GM21447 (cell line): ENCODE measurements around the gene MS4A6E.
"Not testable (repeated sequence)": the region's sequence is repeated elsewhere in the genome, so short reads cannot be mapped to it uniquely, and the experiment has no call there.

Experiments used
- ATAC-seq: cut with Tn5 transposase; IDR thresholded peaks from one replicate; pipeline ENCODE4 v1.9.1; 2021; ENCODE audit not compliant: unreplicated experiment

Gene MS4A6E, protein sequence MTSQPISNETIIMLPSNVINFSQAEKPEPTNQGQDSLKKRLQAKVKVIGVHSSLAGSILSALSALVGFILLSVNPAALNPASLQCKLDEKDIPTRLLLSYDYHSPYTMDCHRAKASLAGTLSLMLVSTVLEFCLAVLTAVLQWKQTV

DNA sequence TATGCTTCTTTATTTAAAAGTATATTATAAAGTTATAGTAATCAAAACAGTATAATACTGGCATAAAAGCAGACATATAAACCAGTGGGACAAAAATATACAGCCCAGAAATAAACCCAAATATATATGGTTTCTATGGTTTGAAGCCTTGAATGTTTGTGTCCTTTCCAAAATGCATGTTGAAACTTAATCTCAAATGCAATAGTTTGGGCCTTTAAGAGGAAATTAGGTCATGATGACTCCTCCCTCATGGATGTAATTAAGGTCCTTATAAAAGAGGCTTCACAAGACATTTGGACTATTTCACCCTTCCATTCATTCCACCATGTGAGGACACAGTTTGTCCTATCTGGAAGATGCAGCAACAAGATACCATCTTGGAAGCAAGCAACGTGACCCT is at the start of gene MS4A6E:
MS4A6E (plus strand) TSS at position 301 of the 400 bp plus-strand sequence. CDS start 7,641 bp downstream, outside the sequence.
- no peak for ATAC-seq

DNA sequence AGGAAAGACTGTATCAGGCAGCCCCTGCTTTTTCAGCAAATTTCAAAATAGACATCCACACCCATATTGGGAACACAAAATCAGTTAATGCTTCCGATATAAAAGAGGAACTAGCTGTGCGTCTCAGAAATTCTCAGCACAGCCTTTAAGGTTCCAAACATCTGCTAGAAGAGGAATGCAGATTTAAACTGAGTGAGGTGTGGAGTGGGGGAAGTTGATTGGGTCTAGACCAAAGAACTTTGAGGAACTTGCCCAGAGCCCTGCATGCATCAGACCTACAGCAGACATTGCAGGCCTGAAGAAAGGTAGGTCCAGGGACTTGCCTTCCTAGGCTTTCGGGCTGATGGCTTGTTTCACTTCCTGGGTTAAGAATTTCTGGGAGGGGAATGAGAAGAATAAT is 46.6 kb upstream of the MS4A6E start, which contains the start of gene MS4A4A:
MS4A4A (plus strand) TSS at position 255 of the 400 bp plus-strand sequence; CDS start at position 265, 10 bp downstream.
- no peak for ATAC-seq

DNA sequence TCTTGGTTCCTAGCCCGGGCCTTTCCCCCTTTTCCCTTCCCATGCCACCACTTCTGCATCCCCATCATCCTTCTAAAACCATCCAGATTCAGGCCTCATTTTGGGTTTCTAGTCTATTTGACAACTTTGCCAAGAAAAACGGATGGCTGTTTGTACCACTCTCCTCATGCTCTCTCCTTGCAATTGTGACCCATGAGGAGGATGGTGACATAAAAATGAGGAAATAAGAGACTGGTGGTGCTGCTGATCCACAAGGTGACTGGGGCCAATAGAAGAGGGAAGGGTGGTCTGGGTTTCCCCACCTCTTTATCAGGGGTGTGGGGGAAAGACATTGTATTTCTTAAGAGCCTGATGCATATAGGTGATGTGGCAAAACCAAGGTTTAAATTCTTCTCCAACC is 45.6 kb upstream of the MS4A6E start:
- no peak for ATAC-seq

DNA sequence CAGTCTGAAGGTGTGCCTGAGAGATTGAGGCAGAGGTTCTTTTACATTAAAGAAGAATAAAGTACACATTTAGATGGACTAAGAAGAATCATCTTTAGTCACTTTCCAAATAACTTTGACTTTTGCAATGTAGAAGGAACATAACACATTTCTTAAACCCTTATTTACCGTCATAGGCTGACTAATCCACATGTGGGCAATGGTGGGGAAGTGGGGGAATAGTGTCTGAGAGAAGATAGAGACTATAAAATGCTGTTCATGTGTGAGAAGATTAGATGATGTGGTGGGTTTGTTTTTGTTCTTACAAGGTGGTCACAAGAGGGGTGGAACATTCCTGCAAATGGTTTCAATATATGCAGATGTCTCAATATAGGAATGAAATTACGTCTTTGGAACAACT is 44.8 kb upstream of the MS4A6E start:
- ATAC-seq = no peak

DNA sequence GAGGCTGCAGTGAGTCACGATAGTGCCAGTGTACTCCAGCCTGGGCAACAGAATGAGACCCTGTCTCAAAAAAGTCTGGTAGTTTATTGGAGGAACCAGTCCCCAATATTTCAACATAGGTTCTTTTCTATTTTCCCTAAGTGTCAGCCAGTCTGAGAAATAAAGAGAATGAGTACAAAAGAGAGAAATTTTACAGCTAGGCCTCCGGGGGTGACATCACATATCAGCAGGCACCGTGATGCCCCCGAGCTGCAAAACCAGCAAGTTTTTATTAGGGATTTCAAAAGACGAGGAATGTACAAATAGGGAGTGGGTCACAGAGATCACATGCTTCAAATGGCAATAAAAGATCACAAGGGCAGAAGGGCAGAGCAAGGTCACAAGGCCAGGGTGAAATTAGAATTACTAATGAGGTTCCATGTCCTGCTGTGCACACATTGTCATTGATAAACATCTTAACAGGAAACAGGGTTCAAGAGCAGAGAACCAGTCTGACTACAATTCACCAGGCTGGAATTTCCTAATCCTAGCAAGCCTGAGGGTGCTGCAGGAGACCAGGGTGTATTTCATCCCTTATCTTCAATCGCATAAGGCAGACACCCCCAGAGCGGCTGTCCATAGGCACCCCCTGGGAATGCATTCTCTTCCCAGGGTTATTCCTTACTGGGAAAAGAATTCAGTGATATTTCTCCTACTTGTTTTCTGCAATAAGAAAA is 41.5 kb upstream of the MS4A6E start:
- not testable (repeated sequence) for ATAC-seq

DNA sequence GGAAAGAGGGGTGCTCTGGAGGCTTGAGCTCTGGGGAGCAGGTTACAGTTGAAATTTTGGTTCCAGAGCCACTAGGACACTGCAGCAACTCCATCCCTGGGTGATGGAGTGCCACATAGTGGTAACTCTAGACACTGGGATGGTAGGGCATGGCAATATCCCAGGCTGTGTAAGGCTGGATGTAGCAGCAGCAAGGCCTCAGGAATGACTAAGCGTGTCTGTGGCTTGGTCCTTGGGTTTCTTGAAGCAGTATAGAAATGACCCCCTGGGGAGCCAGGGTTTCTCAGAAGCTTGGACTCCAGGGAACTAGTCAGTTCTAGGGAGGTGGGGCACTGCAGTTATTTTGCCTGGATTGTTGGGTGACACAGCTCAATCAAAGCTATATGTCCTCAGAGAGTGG is 38.5 kb upstream of the MS4A6E start:
- no peak for ATAC-seq

DNA sequence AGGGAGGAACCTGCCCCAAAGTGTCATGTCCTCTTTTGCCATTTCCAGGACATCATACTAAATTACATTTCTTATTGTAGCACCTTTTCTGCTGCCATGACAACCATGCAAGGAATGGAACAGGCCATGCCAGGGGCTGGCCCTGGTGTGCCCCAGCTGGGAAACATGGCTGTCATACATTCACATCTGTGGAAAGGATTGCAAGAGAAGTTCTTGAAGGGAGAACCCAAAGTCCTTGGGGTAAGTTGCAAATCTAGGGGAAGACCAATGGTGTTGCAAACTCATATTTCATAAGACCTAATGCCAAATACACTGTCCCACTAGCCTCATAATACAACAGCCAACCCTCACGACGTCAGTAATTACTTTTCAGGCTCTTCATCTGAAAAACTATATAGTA is 34.9 kb upstream of the MS4A6E start:
- no peak for ATAC-seq

DNA sequence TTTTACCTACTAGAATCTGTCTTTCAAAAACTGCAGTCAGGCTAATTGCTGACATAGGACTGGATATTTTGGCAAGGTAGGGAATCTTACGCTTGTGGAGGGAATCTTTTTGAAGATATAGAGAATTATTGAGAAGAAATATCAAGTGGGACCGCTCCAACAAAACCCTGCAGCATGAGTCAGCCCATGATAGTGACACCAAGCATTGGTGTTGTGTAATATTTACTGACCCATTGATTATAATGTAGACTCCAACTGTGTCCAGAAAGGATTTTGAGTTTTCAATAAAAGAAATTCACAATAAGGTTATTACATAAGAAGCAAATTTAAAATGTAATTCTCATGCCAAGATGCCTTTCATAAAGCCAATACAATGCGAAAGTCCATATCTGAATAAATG is 25.9 kb upstream of the MS4A6E start:
- no peak for ATAC-seq

DNA sequence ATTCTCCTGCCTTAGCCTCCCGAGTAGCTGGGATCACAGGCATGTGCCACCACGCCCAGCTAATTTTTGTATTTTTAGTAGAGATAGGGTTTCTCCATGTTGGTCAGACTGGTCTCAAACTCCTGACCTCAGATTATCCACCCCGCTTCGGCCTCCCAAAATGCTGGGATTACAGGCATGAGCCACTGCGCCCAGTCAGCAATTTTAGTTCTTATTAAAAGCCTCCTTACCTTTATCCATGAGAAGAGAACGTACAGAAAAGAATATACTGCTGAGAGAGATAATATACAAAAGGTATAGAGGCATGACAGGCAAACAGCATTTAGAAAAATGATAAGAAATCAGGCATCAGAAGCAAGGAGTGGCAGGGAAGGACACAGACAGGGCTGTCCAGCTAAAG is 25.2 kb upstream of the MS4A6E start:
- ATAC-seq = not testable (repeated sequence)

DNA sequence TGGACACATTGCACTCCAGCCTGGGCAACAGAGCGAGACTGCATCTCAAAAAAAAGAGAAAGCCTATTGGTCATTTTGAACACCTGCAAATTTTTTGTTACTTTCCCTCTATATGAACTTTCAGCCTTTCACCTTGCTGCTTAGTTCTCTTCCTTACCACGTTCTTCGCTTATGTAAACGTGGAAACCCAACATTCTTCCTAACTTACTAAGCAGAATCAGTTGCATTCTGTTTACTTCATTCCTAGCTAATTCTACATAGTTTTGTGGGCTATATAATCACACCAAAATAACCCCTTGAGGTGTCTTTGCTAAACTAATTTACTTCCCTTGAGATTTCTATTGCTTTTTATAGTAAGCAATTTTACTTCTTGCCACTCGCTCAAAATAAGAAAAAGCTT is 23.4 kb upstream of the MS4A6E start:
- no peak for ATAC-seq

DNA sequence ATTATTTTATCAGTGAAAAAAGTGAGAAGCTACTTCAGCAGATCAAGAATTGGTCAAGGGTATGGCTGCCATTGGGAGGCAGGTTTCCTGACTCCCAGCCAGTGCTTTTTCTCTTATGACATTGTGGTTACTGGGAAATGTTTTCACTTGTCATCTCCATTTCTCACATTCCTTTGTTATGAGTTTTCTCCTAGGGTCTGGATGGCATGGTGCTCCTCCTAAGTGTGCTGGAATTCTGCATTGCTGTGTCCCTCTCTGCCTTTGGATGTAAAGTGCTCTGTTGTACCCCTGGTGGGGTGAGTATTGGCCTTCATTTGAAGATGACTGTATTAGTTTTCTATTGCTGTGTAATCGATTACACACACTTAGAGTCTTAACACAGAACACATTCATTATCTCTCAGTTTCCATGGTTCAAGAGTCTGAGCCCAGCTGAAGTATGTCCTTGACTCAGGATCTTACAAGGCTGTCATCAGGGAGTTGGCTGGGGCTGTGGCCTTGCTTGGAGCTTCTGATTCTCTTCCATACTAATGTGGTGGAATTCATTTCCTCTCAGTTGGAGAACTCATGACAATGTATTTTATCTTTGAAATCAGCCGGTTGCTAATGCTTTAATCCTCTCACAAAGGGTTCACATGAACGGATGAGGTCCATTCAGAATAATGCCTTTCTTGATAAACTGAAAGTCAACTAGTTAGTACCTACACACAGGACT is 21.0 kb upstream of the MS4A6E start:
- no peak for ATAC-seq

DNA sequence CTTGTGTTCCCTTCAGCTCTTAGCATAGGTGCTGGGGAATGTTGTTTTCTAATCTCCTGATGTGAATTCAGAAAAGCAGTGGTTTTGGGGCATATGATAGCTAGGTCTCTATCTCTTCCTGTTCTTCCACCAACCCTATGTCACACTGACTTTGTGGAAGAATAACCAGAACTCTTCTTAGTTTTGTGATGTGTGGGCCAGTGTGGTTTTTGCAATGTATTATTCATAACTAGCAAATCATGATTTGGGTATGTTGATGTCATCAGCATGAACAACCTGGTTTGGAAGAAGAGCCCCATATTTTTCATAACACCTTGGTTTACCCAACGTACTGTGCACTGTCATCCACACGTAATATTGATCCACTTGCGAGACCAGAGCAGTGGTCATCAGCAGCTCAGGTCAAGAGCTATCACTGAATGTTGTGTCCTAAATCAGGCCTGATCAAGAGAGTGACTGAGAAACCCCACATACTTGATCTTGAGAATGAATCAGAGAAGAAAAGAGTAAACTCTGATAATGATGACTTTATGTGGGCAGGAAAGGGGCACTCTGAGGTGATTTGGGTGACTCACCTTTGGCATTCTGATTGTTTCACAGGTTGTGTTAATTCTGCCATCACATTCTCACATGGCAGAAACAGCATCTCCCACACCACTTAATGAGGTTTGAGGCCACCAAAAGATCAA is 19.4 kb upstream of the MS4A6E start:
- ATAC-seq = no peak

DNA sequence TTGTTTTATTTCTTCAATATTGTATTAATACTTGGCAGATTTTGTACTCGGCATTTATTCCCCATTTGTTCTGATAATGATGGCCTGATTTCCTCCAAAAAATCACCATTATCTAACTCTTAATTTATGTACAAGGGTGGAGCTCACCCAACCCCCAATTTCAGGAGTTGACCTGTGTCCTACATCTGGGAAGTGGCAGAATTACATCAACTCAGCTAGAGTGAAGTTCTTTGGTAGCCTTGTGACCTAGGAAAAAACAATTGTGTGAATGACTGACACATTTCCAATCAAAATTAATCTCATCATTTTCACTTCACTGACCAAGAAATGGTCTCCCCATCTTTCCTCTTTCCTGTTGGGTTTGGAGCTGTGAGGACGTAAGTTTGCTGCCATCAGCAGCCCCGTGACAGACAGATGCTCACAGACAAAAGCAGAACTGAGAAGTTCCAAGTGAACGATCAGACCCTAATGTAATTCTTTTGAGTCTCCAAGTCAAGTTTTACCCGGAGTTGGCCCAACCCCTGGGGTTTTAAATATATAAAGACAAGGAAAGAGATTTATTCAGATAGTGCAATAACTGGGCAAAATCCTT is 16.6 kb upstream of the MS4A6E start:
- ATAC-seq = peak; percentile 55

DNA sequence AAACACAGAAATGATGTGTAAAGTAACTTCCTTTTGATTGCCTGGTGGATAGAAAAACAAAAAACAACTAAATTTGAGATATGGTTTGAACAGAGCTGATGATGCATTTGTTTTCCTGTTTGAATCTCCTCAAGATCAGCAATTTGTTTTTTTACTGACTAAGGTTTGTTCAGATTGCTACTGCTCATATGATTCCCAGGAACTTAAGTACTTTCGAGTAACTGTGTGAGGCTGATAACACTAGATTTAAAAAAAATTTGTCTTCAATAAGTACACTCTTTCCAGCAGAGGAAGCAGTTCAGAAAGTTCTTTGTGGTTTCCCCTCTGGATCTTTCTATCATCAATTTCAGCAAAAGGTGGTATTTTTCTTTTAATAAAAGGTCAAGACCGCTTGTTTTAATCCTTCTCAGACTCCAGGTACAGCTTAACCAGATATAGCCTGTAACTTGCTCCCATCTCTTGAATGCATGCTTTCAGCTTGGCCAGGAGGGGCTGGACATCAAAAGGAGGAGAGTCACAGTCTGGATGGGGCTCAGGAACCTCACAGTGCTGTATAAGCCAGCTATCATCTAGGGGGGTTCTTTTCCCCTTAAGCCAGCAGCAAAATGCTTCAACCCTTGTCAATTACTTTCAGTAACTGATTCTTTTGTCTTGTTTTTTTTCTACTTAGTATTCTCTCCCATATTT is 12.3 kb upstream of the MS4A6E start:
- ATAC-seq = no peak

DNA sequence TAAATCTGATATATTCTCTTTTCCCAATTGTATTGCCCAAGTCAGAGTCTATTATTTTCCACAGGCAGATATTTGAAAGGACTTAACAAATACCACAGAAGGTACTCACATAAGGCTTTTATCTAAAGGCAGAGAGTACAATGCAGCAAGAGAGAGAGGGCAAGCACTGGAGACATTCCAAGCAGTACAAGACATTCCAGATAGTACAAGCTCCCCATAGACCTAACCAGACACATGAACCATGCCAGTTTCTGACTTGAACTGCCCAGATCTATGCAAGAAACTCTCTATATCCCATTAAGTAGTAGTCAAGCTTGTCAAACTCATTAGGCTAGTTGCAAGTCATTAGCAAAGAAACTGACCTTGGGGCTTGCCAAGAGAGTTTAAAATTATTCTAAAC is 11.2 kb upstream of the MS4A6E start:
- ATAC-seq = no peak

DNA sequence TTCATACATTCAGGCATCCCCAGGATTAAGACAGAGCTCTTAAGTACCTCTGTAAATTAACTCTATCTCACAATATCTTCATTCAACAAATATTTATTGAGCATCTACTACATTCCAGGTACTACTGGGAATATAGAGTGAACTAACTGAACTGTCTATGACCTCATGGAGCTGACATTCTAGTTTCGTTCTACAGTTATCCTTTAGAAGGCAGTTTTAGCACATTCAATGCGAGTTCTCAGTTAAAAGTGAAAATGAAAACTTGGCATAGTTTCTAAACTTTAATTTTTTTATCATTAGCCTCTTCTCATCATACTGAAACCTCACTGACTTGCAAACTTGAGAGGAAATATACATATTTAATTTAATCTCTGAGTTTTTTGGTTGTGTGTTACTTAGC is 10.7 kb upstream of the MS4A6E start:
- ATAC-seq = no peak

DNA sequence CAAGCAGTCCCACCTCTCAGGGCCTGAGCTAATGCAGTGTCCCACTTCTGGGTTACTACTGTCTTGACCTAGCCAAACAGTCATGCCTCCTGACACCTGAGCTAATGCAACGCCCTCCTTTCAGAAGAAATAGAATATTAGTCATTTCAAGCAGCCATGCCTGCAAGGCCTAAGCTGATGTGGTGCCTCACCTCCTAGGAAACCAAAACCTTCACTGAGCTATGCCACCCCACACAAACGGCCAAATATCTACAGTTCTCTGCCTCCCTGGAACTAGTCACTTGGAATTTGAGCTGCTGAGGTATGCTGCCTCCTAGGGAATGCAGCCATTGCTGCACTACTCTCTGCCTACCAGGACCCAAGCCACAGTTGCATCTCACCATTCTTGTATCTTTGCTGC is 8.3 kb upstream of the MS4A6E start:
- no peak for ATAC-seq

DNA sequence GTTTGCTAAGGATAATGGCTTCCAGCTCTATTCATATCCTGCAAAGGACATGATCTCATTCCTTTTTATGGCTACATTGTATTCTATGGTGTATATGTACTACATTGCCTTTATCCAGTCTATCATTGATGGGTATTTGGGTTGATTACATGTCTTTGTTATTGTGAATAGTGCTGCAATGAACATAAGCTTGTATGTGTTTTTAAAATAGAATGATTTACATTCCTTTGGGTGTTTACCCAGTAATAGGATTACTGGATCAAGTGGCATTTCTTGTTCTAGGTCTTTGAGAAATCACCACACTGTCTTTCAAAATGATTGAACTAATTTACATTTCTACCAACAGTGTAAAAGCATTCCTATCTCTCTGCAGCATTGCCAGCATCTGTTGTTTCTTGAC is 6.0 kb upstream of the MS4A6E start:
- ATAC-seq = no peak

DNA sequence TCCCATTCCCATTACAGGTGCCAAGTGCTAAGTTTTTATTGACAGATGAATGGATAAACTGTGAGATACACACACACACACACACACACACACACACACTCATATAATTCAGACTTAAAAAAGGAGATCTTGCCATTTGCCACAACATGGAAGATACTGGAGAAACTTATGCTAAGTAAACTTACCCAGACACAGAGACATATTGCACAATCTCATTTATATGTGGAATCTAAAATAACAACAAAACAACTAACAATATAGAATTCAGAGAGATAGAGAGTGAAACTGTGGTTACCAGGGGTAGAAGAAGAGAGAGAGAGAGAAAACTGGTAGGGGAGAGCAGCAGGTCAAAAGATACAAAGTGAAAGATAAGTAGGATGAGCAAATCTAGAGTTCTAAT is 1.4 kb downstream of the MS4A6E start:
- no peak for ATAC-seq

DNA sequence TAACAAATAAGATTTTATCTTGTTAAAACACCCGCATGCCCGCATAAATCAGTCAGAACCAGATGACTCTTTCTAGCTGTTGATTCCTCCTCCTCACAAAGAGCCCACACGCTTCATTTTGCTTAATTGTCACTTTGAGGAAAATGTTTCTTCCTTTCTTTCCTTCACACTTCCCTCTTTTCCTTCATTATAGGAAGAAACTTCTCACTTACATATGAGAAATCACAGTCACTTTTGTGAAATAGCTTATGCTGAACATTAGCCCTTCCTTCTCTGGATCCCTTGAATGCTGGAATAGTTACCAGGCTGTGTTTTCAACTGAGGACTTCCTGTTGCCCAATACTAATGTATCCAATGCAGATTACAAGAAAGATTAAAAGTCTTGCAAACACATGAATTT is 5.8 kb downstream of the MS4A6E start:
- no peak for ATAC-seq
